ENCODE measurements around the gene INTS1.

The INTS1 gene

GRCh38 chr7:1484569-1484968, 19.6 kb downstream of the INTS1 start:
- DNase-seq = no peak

GRCh38 chr7:1483536-1484505, 20.4 kb downstream of the INTS1 start:
- no peak for DNase-seq

GRCh38 chr7:1483079-1483478, 21.1 kb downstream of the INTS1 start:
- DNase-seq = no peak

- no peak for DNase-seq
These were observed 22.9 kb downstream of the INTS1 start for GRCh38 chr7:1481300-1481699.

GRCh38 chr7:1480670-1481069, 23.5 kb downstream of the INTS1 start:
- DNase-seq = no peak

GRCh38 chr7:1479287-1479686, 24.9 kb downstream of the INTS1 start:
- no peak for DNase-seq

GRCh38 chr7:1478480-1478879, 25.7 kb downstream of the INTS1 start:
- no peak for DNase-seq

GRCh38 chr7:1476859-1477258, 27.3 kb downstream of the INTS1 start:
- no peak for DNase-seq

- no peak for DNase-seq
These were observed 28.2 kb downstream of the INTS1 start for GRCh38 chr7:1475991-1476390.

GRCh38 chr7:1475393-1475792, 28.8 kb downstream of the INTS1 start:
- DNase-seq = no peak

- DNase-seq = no peak
These were observed 29.5 kb downstream of the INTS1 start for GRCh38 chr7:1474736-1475135.

- peak; percentile 85 for DNase-seq
These were observed 30.2 kb downstream of the INTS1 start for GRCh38 chr7:1473864-1474512.

GRCh38 chr7:1470901-1471300, 33.3 kb downstream of the INTS1 start:
- no peak for DNase-seq

GRCh38 chr7:1468643-1469298, 35.4 kb downstream of the INTS1 start:
- DNase-seq = no peak

- DNase-seq = no peak
These were observed 36.0 kb downstream of the INTS1 start for GRCh38 chr7:1468203-1468602.

GRCh38 chr7:1466524-1467271, 37.5 kb downstream of the INTS1 start:
- no peak for DNase-seq

GRCh38 chr7:1464694-1465093, 39.5 kb downstream of the INTS1 start:
- DNase-seq = no peak

- no peak for DNase-seq
These were observed 40.4 kb downstream of the INTS1 start for GRCh38 chr7:1463676-1464223.

- no peak for DNase-seq
These were observed 42.4 kb downstream of the INTS1 start for GRCh38 chr7:1461646-1462375.

- DNase-seq = no peak
These were observed 43.2 kb downstream of the INTS1 start for GRCh38 chr7:1460821-1461645.
